Kidney tubule cell (primary cell): Measurements from ENCODE around the gene SLC4A1AP.
"Not testable (repeated sequence)": the region's sequence is repeated elsewhere in the genome, so short reads cannot be mapped to it uniquely, and the experiment has no call there.

ENCODE experiments used
- DNase-seq: peaks from one replicate; pipeline ENCODE4 v3.0.0-alpha.2; 2018; ENCODE audit warnings: low spot score

SLC4A1AP gene

DNA sequence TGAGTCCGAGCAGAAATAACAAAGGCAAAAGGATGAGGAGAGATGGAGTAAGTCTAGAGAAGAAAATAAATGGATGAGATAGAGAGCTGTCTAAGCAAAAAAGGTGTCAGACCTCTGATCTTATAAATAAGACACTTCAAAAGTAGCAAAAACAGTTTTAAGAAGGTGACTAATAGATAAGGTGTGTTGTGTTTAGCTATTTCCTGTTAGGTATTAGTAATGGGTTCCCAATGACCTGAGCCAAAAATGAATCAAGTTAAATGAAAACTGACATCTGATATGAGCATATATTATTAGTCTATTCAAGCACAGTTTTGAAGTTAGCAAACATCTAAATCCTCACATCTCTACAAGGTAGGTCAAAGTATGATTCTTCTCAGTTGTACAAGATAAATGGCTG, 10.9 kb upstream of the SLC4A1AP start:
- peak; percentile 36 for DNase-seq

DNA sequence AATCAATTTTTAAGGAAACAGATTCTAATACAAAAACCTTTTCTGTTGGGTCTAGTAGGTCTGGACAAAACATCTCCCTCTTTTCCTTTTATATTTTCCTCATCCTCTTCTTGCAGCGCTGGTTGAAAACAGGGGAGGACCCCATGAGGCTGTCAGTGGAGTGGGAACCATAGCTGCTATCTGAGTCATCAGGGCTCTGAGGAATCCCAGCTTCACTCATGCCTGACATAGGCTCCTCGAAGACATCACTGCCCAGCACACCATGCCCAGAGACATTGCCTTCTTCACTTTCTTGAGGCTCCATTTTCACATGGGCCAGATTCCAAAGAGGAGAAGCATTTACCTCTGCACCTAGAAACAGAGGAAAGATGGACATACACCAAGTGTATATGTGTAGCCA, 10.3 kb upstream of the SLC4A1AP start:
- DNase-seq: peak; percentile 83

- DNase-seq: peak; percentile 38
Observed at GRCh38 chr2:27655155-27655951, 8.3 kb upstream of the SLC4A1AP start.

- no peak for DNase-seq
Observed at GRCh38 chr2:27661371-27661770, 2.3 kb upstream of the SLC4A1AP start.

DNA sequence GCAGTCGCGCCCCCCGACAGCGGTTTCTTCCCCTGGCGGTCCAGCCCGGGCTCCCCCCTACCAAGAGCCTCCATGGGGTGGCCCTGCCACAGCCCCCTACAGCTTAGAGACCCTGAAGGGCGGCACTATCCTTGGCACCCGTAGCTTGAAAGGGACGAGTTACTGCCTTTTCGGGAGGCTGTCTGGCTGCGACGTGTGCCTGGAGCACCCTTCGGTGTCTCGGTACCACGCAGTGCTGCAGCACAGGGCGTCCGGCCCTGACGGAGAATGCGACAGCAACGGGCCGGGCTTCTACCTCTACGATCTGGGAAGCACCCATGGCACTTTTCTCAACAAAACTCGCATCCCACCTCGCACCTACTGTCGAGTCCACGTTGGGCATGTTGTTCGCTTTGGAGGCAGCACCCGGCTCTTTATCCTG, 475 bp downstream of the SLC4A1AP start:
- DNase-seq: peak; percentile 9

DNA sequence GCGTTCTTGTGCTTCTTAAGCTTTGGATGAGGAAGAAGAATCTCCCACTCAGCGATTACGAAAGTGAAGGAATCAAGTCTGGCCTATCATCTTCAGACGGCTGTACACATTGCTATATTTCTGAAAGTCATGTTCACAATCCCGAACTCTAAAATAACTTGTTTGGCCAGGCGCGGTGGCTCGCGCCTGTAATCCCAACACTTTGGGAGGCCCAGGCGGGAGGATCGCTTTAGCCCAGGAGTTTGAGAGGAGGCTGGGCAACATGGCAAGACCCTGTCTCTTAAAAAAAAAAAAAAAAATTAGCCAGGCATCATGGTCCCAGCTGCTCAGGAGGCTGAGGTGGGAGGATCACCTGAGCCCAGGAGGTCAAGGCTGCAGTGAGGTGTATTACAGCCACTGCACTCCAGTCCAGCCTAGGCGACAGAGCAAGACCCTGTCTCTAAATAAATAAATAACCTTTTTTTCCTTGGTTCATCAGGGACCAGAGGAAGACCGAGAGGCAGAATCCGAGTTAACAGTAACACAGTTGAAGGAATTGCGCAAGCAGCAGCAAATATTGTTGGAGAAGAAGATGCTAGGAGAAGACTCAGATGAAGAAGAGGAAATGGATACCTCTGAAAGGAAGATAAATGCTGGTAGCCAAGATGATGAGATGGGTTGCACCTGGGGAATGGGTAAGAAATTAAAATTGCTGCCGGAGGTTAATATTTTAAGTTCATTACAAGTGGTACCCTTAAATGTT, 1.1 kb downstream of the SLC4A1AP start:
- DNase-seq: no peak

DNA sequence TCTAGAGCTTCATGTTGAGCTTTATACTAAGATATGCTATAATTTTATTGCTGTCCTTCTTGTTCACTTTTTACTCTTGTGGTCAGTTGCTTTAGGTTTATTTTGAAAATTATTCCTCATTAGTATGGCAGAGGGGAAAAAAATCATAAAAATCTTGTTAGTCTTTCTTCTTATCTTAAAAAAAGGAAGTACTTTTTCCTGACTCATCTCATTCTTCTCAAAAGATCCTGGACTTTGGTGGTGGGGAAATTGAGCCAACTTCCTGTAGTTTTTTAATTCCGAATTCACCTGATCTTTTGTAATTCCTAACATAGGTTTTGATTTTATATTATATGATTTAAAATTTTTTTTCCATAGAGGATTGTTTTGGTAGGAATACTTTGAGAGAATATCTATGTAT, 3.8 kb downstream of the SLC4A1AP start:
- DNase-seq: no peak

- no peak for DNase-seq
Observed at GRCh38 chr2:27671235-27671634, 7.5 kb downstream of the SLC4A1AP start.

- DNase-seq: no peak
Observed at GRCh38 chr2:27672723-27673486, 9.2 kb downstream of the SLC4A1AP start.

- DNase-seq: no peak
Observed at GRCh38 chr2:27680571-27680970, 16.9 kb downstream of the SLC4A1AP start.

GRCh38 chr2:27681841-27682240, 18.2 kb downstream of the SLC4A1AP start:
- peak; percentile 85 for DNase-seq

- DNase-seq: peak; percentile 98
Observed at GRCh38 chr2:27682334-27682771, 18.7 kb downstream of the SLC4A1AP start.

DNA sequence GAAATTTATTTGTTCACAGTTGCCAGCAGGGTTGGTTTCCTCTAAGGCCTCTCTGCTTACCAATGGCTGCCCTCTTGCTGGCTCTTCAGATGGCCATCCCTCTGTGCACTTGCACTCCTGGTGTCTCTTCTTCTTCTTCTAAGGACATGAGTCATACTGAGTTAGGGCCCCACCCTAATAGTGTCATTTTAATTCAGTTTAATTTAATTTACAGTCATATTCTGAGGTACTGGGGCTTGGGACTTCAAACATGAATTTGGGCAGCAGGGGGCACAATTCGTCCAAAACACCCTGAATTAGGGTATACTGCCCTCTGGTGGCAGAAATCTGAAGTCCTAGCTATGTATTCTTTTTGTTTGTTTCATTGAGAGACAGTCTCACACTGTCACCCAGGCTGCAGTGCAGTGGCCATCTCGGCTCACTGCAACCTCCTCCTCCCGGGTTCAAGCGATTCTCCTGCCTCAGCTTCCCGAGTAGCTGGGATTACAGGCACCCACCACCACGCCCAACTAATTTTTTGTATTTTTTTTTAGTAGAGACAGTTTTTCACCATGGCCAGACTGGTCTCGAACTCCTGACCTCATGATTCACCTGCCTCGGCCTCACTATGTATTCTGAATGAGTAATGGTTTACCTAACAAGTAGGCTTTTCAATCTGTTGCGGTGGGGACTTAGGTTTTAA, 19.8 kb downstream of the SLC4A1AP start:
- peak; percentile 92 for DNase-seq

DNA sequence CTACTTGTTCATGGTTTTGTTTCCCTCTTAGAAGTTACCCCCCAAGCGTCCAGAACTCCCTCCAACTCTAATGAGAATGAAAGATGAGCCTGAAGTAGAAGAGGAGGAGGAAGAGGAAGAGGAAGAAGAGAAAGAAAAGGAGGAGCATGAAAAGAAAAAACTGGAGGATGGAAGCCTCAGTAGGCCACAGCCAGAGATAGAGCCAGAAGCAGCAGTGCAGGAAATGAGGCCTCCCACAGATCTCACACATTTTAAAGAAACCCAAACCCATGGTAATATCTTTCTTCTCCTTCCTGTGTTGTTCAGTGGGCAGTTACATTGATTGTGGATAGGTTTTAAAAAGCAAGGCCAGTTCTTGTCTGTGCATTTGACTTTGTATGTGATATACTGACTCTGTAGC, 21.3 kb downstream of the SLC4A1AP start:
- not testable (repeated sequence) for DNase-seq

DNA sequence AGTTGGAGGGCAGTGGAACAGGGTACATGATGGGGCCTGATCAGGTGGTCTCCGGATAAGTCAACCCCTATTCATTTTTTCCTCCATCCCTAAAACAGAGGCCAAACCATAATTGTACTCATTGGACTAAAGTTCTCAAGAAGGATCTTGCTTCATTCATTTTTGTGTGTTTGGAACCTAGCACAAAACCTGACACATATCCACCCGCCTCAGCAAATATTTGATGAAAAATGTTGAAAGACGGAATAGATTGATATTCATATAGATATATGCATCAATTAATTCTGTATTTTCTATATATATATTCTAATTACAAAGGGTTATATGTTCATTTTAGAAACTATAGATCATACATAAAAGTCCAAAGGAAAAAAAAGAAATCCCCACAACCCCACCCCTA, 21.9 kb downstream of the SLC4A1AP start:
- no peak for DNase-seq

DNA sequence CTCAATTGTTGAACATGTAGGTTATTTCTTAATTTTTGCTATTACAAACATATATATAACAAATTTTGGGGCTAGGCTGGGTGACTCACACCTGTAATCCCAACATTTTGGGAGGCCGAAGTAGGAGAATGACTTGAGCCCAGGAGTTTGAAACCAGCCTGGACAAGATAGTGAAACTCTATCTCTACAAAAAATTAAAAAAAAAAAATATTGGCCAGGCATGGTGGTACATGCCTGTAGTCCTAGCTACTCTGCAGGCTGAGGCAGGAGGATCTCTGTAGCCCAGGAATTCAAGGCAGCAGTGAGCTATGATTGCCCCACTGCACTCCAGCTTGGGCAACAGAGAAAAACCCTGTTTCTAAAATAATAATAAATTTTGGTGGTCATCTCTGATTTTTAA, 23.5 kb downstream of the SLC4A1AP start:
- no peak for DNase-seq

DNA sequence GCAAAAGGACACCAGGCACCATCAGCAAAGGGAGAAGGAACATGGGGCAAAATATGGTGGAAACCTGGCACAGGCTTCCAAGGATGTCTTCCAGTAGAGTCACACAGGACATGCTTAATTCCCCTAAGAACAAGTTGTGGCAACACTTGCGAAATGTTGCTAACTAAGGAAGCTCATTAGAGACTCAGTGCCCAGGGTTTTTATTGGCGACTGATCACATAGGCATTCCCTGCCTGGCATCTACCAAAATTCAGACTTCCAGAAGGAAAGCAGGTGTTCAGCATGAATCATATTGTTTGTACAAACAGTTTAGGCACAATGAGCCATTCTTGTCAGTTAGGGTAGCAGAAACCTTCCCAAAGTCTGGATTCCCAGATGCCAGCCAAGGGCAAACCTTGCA, 25.7 kb downstream of the SLC4A1AP start:
- DNase-seq: peak; percentile 47

- no peak for DNase-seq
Observed at GRCh38 chr2:27690052-27690451, 26.4 kb downstream of the SLC4A1AP start.

DNA sequence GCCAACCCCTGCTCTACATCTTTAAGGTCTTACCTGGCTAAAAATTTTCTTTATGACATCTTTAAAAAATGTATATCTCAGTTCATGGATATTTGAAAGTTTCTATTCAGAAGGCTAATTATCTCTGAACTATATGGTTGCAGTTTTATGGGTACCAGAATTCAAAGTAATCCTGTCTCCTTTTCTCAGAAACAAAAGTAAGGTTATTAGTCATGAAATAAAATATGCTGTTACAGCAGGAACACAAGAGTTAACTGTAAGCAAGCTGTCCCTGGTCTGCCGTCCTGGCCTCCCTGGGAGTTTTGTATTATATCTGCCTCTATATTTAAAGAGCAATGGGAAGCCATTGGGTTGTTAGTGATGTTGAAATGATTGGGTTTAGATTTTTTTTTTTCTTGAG, 34.0 kb downstream of the SLC4A1AP start:
- DNase-seq: no peak

- no peak for DNase-seq
Observed at GRCh38 chr2:27701676-27702075, 38.0 kb downstream of the SLC4A1AP start.

DNA sequence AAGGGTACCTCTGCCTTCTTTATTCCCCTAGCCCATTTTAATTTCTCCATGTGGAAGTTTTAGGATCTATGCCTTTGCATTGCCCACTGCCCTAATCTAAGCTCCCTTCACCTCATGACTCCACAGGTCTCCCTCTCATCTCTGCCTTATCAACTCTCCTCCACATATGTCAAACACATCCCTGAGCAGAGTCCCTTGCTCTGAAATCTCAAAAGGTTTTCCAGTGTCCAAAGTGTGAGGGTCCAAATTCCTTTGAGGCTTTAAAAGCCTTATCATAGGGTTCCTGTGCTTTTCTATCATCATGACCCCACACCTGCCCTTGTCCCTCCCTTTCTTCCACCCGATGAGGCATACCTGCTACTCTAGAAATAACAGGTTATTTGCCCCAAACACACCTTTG, 38.6 kb downstream of the SLC4A1AP start:
- no peak for DNase-seq
